ENCODE data around the gene NOM1. TPM values are rescaled to one million over a fixed set of nuclear protein-coding genes. Genes with fewer than 3 reads are reported as not detected.

Gene NOM1
- total RNA-seq, 2 experiments from 2014 or later = 25.5 to 27.6 TPM

DNA sequence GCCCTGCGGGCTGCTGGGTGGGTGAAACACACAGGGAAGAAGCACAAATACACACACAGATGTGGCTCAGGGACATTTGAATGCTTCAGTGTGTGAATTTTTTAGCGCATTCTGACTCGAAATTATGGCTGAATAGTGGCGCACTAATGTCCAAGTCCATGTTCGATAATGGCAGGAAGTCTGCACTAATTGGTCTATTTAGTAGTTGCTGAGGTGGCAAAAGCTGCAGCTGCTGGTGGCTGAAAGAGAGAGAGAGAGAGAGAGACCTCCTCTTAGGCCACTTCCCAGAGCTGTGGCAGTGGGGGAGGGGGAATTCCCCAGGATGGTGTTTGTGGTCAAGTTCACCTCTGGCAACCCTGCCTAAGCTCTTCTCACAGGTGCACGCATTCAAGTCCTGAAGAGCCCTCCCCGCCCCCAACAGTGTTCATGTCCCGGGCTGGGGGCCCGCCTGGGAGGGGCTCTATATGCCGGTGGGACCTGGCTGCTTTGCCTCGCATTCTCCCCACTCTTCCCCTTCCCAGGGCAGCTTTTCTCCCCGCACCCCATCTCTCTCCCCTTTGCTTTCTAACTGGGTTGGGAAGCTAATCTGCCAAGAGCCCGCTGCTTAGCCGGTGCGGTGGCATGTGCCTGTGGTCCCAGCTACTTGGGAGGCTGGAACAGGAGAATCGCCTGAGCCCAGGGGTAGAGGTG, 67.0 kb downstream of the NOM1 start:
- Mint-ChIP-seq H3K9me3 (no peaks in the 10 kb centered on the region), H3K36me3 (ENCODE audit: low read depth) (no peaks in the 10 kb centered on the region), H3K4me3 (no peak overlapping the region), H3K27ac (no peak overlapping the region), H3K4me1 (ENCODE audit: low read depth) (peaks cover 33% of the 10 kb centered on the region), H3K27me3 (peaks cover 84% of the 10 kb centered on the region)
- no peak overlapping the region for H3K4me3 ChIP-seq (ENCODE audit: low read length)
- CTCF ChIA-PET = interaction anchor here (0.5 kb wide), 1 partner anchor 132 kb away, joined by 3 read pairs; no protein-coding TSS in a partner anchor
- H3K27ac ChIP-seq (ENCODE audit: low read depth in 1 of 2, low read length in 2 of 2) = no peak overlapping the region
- intact Hi-C loops (cut with DNase I, micrococcal nuclease) = no loop called here
- TF ChIP-seq, protein P1, sequence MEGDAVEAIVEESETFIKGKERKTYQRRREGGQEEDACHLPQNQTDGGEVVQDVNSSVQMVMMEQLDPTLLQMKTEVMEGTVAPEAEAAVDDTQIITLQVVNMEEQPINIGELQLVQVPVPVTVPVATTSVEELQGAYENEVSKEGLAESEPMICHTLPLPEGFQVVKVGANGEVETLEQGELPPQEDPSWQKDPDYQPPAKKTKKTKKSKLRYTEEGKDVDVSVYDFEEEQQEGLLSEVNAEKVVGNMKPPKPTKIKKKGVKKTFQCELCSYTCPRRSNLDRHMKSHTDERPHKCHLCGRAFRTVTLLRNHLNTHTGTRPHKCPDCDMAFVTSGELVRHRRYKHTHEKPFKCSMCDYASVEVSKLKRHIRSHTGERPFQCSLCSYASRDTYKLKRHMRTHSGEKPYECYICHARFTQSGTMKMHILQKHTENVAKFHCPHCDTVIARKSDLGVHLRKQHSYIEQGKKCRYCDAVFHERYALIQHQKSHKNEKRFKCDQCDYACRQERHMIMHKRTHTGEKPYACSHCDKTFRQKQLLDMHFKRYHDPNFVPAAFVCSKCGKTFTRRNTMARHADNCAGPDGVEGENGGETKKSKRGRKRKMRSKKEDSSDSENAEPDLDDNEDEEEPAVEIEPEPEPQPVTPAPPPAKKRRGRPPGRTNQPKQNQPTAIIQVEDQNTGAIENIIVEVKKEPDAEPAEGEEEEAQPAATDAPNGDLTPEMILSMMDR (IDR thresholded peaks at IDR 0.05) = no peak
- no peaks in the 10 kb centered on the region for H3K36me3 ChIP-seq (ENCODE audit: insufficient read depth, low read length)
- peaks cover 0 to 29% of the 10 kb centered on the region in 2 experiments for H3K9me3 ChIP-seq (ENCODE audit: control insufficient read depth in 1 of 2, insufficient read depth in 1 of 2, low read length in 2 of 2)
- peaks cover 87 to 96% of the 10 kb centered on the region in 2 experiments for H3K27me3 ChIP-seq (ENCODE audit: control insufficient read depth in 1 of 2, insufficient read depth in 2 of 2, low read length in 2 of 2)
- peak in 1 of 14 experiments; percentile 27 for DNase-seq
- POLR2A ChIA-PET = no interaction called here
- peaks cover 23% of the 10 kb centered on the region for H3K4me1 ChIP-seq (ENCODE audit: insufficient read depth, low read length)
- ATAC-seq (ENCODE audit: poor library complexity) = no peak

DNA sequence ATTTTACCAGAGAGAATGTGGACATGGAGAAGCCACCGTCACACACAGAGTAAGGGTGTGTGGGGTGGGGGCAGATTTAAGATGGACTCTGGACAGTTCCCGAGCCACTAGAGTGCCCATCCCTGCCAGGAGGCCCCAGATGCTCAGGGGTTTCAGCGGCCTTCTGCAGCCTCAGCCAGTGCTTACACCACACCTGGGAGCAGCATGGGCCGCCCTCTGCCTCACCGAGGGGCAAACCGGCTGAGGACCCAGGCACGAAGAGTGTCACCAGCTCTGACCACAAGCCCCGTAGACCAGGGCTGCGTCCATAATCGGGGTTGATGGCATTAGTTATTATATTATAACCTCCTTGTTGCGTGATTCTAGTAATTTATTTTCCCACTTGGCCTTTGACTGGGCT, 67.6 kb downstream of the NOM1 start:
- H3K27me3 ChIP-seq (ENCODE audit: control insufficient read depth in 1 of 2, insufficient read depth in 2 of 2, low read length in 2 of 2) = peaks cover 87 to 95% of the 10 kb centered on the region in 2 experiments
- peaks cover 22% of the 10 kb centered on the region for H3K4me1 ChIP-seq (ENCODE audit: insufficient read depth, low read length)
- ChIA-PET POLR2A (no interaction called here), CTCF (no interaction called here)
- ATAC-seq (ENCODE audit: poor library complexity) (no peak), DNase-seq (no peak)
- Mint-ChIP-seq H3K27me3 (peaks cover 81% of the 10 kb centered on the region), H3K4me3 (no peak overlapping the region), H3K4me1 (ENCODE audit: low read depth) (peaks cover 27% of the 10 kb centered on the region), H3K36me3 (ENCODE audit: low read depth) (no peaks in the 10 kb centered on the region), H3K27ac (no peak overlapping the region), H3K9me3 (no peaks in the 10 kb centered on the region)
- intact Hi-C loops (cut with DNase I, micrococcal nuclease) = no loop called here
- TF ChIP-seq, protein P1 (IDR thresholded peaks at IDR 0.05) = no peak
- no peak overlapping the region for H3K4me3 ChIP-seq (ENCODE audit: low read length)
- no peaks in the 10 kb centered on the region for H3K36me3 ChIP-seq (ENCODE audit: insufficient read depth, low read length)
- no peak overlapping the region for H3K27ac ChIP-seq (ENCODE audit: low read depth in 1 of 2, low read length in 2 of 2)
- peaks cover 0 to 29% of the 10 kb centered on the region in 2 experiments for H3K9me3 ChIP-seq (ENCODE audit: control insufficient read depth in 1 of 2, insufficient read depth in 1 of 2, low read length in 2 of 2)

GRCh38 chr7:157017603-157018327, 68.3 kb downstream of the NOM1 start:
- ATAC-seq (ENCODE audit: poor library complexity) (no peak), DNase-seq (no peak)
- no peaks in the 10 kb centered on the region for H3K9me3 Mint-ChIP-seq
- H3K9me3 ChIP-seq (ENCODE audit: control insufficient read depth in 1 of 2, insufficient read depth in 1 of 2, low read length in 2 of 2) = peaks cover 0 to 25% of the 10 kb centered on the region in 2 experiments
- TF ChIP-seq, protein P1 (IDR thresholded peaks at IDR 0.05) = no peak
- no peak overlapping the region for H3K4me3 Mint-ChIP-seq
- no peak overlapping the region for H3K27ac ChIP-seq (ENCODE audit: low read depth in 1 of 2, low read length in 2 of 2)
- peaks cover 81% of the 10 kb centered on the region for H3K27me3 Mint-ChIP-seq
- H3K36me3 ChIP-seq (ENCODE audit: insufficient read depth, low read length) = no peaks in the 10 kb centered on the region
- H3K4me1 ChIP-seq (ENCODE audit: insufficient read depth, low read length) = peaks cover 22% of the 10 kb centered on the region
- POLR2A ChIA-PET = no interaction called here
- H3K4me1 Mint-ChIP-seq (ENCODE audit: low read depth) = peaks cover 25% of the 10 kb centered on the region
- intact Hi-C loops (cut with DNase I, micrococcal nuclease) = no loop called here
- CTCF ChIA-PET = no interaction called here
- H3K27ac Mint-ChIP-seq = no peak overlapping the region
- H3K4me3 ChIP-seq (ENCODE audit: low read length) = no peak overlapping the region
- H3K36me3 Mint-ChIP-seq (ENCODE audit: low read depth) = no peaks in the 10 kb centered on the region
- peaks cover 87 to 95% of the 10 kb centered on the region in 2 experiments for H3K27me3 ChIP-seq (ENCODE audit: control insufficient read depth in 1 of 2, insufficient read depth in 2 of 2, low read length in 2 of 2)
